GM21825 (cell line): ENCODE data around the gene DNAJB6.

ENCODE experiments used
- ATAC-seq: cut with Tn5 transposase; IDR thresholded peaks from one replicate; pipeline ENCODE4 v1.9.1; 2021; ENCODE audit warnings: mild to moderate bottlenecking, moderate library complexity; ENCODE audit not compliant: unreplicated experiment

The DNAJB6 gene

GRCh38 chr7:157394246-157395191 is 57.7 kb downstream of the DNAJB6 start:
- ATAC-seq = no peak

DNA sequence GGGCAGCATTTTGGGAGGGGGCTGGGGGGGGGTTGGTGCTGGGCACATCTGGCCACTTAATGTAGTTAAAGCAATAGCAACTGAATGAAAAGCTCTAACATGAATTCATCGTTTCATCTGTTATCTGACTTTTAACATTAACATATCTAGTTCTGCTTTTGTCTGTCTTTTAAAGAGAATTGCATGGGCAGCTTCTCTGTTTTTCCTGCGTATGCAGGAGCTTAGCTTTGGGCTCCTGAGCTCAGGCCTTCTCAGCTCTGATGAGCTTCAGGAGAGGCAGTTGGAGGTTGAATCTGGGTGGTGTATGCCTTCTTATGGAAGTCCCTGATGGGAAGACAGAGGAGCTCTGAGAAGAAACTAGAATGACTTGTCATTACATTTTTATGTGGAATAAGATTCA is 58.4 kb downstream of the DNAJB6 start:
- no peak for ATAC-seq

GRCh38 chr7:157396316-157397035 is 59.7 kb downstream of the DNAJB6 start:
- ATAC-seq = no peak

- ATAC-seq = no peak
Measured at GRCh38 chr7:157397036-157397720, 60.4 kb downstream of the DNAJB6 start.

- no peak for ATAC-seq
Measured at GRCh38 chr7:157397731-157398691, 61.2 kb downstream of the DNAJB6 start.

DNA sequence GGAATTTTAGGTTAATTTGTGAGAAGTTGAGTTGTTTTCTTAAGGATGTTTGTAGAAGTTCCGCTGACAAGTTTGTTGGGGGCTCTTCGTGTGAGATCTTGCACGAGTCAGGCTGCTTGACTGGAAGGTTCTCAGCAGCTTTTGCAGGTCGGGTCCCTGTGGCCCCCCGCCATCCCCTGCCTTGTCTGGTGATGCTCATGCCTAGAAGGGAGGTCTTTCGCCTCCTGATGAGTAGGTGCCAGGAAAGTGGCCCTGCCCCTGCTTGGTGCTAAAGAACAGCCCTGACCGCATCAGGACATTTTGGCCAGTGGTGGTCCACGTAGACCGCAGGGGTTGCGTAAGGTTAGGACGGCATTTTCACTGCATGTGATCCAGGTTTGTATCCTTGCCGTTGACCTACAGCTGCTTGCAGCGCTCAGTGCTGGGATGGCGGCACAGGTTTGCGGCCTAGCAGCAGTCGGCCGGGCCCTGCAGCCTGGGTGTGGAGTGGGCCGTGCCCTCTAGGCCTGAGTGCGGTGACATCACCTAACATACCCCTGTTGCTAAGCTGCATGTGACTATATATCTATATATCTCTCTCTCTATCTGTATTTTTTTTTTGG is 62.4 kb downstream of the DNAJB6 start:
- ATAC-seq = no peak

- ATAC-seq = no peak
Measured at GRCh38 chr7:157400171-157400860, 63.5 kb downstream of the DNAJB6 start.

DNA sequence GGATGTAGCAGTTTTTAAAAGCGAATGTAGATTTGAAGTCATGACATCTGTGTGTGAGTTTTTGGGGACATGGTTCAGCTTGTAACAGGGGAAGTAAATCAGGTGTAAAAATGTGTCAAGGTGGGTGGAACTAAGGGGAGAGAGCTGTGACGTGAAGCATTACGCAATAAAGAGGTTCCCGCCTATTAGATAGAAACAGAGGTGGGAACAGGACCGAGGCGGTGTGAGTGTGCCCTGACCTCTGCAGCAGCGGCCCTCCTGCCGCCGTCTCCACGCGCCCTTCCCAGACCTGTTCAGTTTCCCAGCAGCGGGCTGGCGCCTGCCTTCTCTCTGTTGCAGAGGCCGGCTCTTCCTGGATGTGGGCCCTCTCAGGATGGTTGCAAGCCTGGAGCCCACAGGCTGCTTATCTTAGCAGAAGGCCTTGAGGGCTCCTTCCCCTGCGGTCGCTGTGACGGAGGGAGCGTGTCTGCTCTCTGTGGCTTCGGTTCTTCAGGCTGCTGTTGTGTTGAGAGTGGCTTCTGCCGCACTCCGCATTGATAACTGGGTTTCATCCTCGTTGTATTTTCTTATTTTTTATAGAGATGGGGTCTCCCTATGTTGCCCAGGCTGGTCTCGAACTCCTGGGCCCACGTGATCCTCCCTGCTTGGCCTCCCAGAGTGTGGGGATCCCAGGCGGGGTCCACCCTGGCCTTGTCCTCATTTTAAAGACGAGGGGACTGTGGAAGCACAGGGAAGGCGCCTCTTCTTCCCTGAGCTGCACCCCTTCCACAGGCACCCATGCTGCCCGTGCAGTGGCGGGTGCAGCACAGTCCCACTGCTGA is 65.0 kb downstream of the DNAJB6 start:
- no peak for ATAC-seq

DNA sequence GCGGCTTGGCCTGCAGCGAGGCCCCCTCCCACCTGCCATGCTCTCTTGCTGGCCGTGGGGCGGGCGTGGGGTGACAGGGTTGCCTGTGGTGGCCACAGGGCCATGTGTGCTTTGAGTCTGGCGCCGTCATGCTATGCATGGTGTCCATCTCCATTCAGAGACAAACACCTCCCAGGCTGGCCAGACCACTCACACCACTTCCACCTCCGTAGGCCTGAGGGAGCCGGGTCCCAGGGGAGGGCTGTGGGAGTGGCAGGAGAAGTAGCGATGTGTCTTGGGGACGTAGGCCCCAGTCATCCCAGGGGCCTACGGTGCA is 65.5 kb downstream of the DNAJB6 start:
- no peak for ATAC-seq

- no peak for ATAC-seq
Measured at GRCh38 chr7:157402911-157403534, 66.2 kb downstream of the DNAJB6 start.

- no peak for ATAC-seq
Measured at GRCh38 chr7:157403646-157404401, 67.0 kb downstream of the DNAJB6 start.

- ATAC-seq = no peak
Measured at GRCh38 chr7:157404845-157405481, 68.2 kb downstream of the DNAJB6 start.

DNA sequence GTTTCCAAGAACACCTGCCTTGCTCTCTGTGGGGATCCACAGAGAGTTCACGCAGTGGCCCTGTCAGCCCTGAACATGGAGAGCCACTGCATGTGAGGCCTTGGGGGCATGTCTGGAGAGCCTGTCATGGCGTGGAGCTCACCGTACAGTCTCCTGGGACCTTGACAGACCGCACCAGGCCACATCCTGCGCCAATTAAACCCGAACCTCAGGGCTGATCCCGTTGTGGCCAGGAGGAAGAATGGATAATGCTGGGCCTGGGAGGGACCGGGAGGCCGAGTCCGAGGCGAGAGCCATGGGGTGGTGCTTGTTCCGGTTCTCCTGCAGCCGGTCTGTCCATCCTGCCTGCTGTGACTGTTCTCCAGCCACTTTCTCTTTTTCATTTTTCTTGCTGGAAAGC is 68.7 kb downstream of the DNAJB6 start:
- ATAC-seq = no peak

DNA sequence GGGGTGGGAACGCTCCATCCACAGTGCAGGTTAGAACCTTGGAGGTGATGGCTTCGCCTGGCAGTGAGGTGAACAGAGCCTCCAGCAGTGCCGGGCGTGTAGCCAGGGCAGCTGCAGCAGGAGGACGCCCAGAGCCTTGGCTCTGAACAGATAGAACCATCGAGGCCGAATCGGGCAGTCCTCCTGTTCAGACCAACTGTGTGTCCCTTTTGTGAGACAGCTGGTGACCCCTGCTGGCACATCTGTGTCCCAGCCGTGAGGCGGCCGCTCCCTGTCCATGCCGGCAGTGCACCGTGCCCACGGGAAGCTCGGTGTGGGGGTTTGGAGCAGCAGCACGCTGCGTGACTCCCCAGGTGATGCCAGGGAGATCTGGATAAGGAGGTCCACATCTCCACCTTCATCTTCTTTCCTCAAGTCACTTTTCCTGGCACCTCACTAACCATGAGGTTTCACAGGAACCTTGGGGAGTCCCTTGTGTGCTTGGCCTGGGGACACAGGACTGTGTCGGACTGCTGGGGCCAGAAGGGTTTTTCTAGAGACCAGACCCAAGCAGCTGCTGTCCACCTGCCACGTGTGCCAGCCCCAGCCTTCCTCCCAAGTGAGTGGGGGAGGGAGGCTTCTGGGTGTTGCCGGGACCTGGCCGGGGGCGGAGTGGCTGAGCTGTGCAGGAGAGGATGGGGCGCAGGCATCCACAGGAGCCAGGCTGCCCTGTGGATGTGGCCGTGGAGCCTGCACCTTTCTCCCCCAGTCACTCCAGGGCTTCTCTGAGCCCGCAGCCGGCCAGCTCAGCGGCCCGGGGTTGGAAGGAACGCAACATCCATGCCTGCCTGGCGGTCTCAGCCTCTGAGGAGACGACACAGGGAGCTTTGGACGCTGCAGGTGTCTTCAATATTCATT is 69.4 kb downstream of the DNAJB6 start:
- ATAC-seq = no peak

GRCh38 chr7:157406971-157407370 is 70.2 kb downstream of the DNAJB6 start:
- no peak for ATAC-seq
